HEK293T (cell line): ENCODE results near the gene LRRC52.

Source experiments
- CTCF ChIA-PET: fragments of 350-600 bp; formaldehyde crosslinking; extraction: SDS; loops from one replicate; lab custom pipeline; 2021; ENCODE audit warnings: antibody characterized with exemption, inconsistent platforms; lab: Yijun Ruan, JAX
- POLR2A ChIA-PET: fragments of 350-600 bp; formaldehyde crosslinking; extraction: SDS; loops from one replicate; lab custom pipeline; 2020; ENCODE audit warnings: antibody characterized with exemption, inconsistent platforms; lab: Yijun Ruan, JAX
- DNase-seq: peaks from one replicate; pipeline ENCODE4 v3.0.0; 2012; ENCODE audit warnings: mixed read lengths; ENCODE audit errors: extremely low spot score
- ARNT ChIP-seq: fragments of 450-650 bp; IDR thresholded peaks from 2 replicates; pipeline ENCODE4 v1.6.1; 2017; ENCODE audit warnings: mild to moderate bottlenecking
- BHLHE40 ChIP-seq: fragments of 450-650 bp; IDR thresholded peaks from 2 replicates; pipeline ENCODE4 v1.6.1; 2016; ENCODE audit warnings: mild to moderate bottlenecking, moderate library complexity, borderline replicate concordance
- CTBP1 ChIP-seq: fragments of 450-650 bp; IDR thresholded peaks from 2 replicates; pipeline ENCODE4 v1.6.1; 2016; ENCODE audit warnings: borderline replicate concordance
- ELF4 ChIP-seq: fragments of 450-650 bp; IDR thresholded peaks from 2 replicates; pipeline ENCODE4 v1.6.1; 2017; ENCODE audit warnings: antibody characterized with exemption
- FOXA1 ChIP-seq: fragments of 450-650 bp; IDR thresholded peaks from 2 replicates; pipeline ENCODE4 v1.6.1; 2016; ENCODE audit warnings: mild to moderate bottlenecking
- FOXK2 ChIP-seq: fragments of 450-650 bp; IDR thresholded peaks from 2 replicates; pipeline ENCODE4 v1.6.1; 2016; ENCODE audit warnings: mild to moderate bottlenecking
- FOXM1 ChIP-seq: fragments of 450-650 bp; IDR thresholded peaks from 2 replicates; pipeline ENCODE4 v1.6.1; 2017; ENCODE audit warnings: mild to moderate bottlenecking, borderline replicate concordance
- HDGF ChIP-seq: fragments of 450-650 bp; IDR thresholded peaks from 2 replicates; pipeline ENCODE4 v1.6.1; 2017; ENCODE audit warnings: antibody characterized with exemption, borderline replicate concordance
- L3MBTL2 ChIP-seq: fragments of 450-650 bp; conservative IDR thresholded peaks from 2 replicates; pipeline ENCODE4 v1.6.1; 2016; ENCODE audit warnings: mild to moderate bottlenecking
- LEF1 ChIP-seq: fragments of 450-650 bp; IDR thresholded peaks from 2 replicates; pipeline ENCODE4 v1.6.1; 2017; ENCODE audit warnings: mild to moderate bottlenecking, borderline replicate concordance
- NFRKB ChIP-seq: fragments of 450-650 bp; IDR thresholded peaks from 2 replicates; pipeline ENCODE4 v1.6.1; 2016; ENCODE audit warnings: mild to moderate bottlenecking, moderate library complexity
- SP1 ChIP-seq: fragments of 450-650 bp; IDR thresholded peaks from 2 replicates; pipeline ENCODE4 v1.6.1; 2017
- SUZ12 ChIP-seq: fragments of 450-650 bp; IDR thresholded peaks from 2 replicates; pipeline ENCODE4 v1.6.1; 2016; ENCODE audit warnings: mild to moderate bottlenecking
- TARDBP ChIP-seq: fragments of 450-650 bp; IDR thresholded peaks from 2 replicates; pipeline ENCODE4 v1.6.1; 2016
- ZNF384 ChIP-seq: fragments of 450-650 bp; IDR thresholded peaks from 2 replicates; pipeline ENCODE4 v1.6.1; 2016
- TF ChIP-seq, protein P1 (sequence below): fragments of 450-650 bp; IDR thresholded peaks from 2 replicates; pipeline ENCODE4 v1.6.1; 2016

The LRRC52 gene

DNA sequence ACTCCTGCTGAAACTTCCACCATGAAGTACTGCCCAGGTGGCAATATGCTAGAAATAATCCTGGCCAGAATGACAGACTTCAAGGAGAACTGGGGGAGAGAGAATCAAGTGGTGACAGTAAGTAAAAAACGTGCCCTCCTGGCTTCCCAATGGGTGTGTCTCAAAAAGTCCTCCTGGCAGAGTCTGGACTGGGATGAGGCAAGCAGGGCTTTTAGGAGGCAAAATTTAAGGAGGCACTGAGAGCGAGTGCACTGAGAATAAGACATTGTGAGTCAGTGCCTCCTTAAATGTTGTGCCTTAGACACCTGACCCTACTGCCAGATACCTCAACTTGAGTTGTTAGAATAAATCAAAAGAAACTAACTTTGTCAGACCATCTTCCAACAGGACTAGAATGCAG lies 2.2 kb downstream of the LRRC52 start:
- CTCF ChIA-PET: no interaction called here
- POLR2A ChIA-PET: no interaction called here
- TF ChIP-seq FOXM1: no peak
- no peak for TF ChIP-seq SP1
- no peak for TF ChIP-seq CTBP1
- no peak for TF ChIP-seq L3MBTL2
- TF ChIP-seq HDGF: no peak
- TF ChIP-seq ZNF384: no peak
- TF ChIP-seq NFRKB: no peak
- no peak for TF ChIP-seq ARNT
- no peak for TF ChIP-seq SUZ12
- TF ChIP-seq TARDBP: no peak
- no peak for TF ChIP-seq FOXA1
- no peak for TF ChIP-seq BHLHE40
- no peak for TF ChIP-seq ELF4
- no peak for DNase-seq

DNA sequence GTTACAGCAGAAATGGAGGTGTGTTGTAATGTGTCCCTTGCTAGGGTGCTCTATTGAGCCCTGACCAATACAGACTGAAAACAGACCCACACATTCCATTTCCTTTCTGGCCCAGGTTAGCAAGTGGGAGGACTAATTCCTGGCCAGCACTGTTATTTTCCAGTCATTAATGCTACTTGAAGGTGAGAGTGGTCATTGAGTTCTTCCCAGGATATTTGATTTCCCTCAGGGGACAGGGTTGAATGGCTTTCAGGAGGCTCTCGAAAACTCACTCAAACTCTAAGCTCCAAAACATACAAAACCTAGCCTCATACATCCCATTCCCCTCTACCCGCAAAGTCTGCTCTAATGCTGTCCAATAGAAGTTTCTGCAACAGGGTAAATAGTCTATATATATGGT lies 6.2 kb downstream of the LRRC52 start:
- POLR2A ChIA-PET: no interaction called here
- CTCF ChIA-PET: no interaction called here
- no peak for TF ChIP-seq CTBP1
- TF ChIP-seq BHLHE40: no peak
- TF ChIP-seq FOXA1: no peak
- no peak for TF ChIP-seq HDGF
- TF ChIP-seq ELF4: no peak
- TF ChIP-seq ZNF384: no peak
- TF ChIP-seq FOXK2: no peak
- no peak for TF ChIP-seq TARDBP
- TF ChIP-seq NFRKB: no peak
- TF ChIP-seq, protein P1, sequence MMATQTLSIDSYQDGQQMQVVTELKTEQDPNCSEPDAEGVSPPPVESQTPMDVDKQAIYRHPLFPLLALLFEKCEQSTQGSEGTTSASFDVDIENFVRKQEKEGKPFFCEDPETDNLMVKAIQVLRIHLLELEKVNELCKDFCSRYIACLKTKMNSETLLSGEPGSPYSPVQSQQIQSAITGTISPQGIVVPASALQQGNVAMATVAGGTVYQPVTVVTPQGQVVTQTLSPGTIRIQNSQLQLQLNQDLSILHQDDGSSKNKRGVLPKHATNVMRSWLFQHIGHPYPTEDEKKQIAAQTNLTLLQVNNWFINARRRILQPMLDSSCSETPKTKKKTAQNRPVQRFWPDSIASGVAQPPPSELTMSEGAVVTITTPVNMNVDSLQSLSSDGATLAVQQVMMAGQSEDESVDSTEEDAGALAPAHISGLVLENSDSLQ: no peak
- no peak for DNase-seq

DNA sequence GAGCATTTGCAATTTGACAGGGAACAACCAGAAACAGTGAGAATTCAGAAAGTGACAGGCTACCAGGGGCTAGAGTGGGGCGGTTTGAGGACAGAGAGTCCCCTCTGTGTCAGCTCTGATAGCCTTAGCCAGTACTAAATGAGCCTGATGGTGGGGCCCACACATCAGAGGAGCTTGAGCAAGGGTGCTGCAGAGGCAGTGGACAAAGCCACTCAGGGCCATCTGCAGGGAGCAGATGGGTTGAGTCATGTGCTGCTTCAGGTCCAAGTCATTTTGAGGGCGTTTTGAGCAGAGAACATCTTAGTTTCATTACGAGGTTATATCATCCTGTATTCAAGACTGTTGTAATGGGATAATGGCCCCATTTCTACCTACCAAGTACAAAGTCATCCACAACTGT lies 7.7 kb downstream of the LRRC52 start:
- ChIA-PET CTCF (no interaction called here), POLR2A (no interaction called here)
- TF ChIP-seq SP1 (no peak), FOXA1 (no peak), FOXK2 (no peak), LEF1 (no peak), ARNT (no peak), TARDBP (no peak), NFRKB (no peak), ELF4 (no peak), HDGF (no peak), L3MBTL2 (no peak), FOXM1 (no peak), BHLHE40 (no peak), CTBP1 (no peak), ZNF384 (no peak), SUZ12 (no peak)
- TF ChIP-seq, protein P1: no peak
- DNase-seq: no peak

DNA sequence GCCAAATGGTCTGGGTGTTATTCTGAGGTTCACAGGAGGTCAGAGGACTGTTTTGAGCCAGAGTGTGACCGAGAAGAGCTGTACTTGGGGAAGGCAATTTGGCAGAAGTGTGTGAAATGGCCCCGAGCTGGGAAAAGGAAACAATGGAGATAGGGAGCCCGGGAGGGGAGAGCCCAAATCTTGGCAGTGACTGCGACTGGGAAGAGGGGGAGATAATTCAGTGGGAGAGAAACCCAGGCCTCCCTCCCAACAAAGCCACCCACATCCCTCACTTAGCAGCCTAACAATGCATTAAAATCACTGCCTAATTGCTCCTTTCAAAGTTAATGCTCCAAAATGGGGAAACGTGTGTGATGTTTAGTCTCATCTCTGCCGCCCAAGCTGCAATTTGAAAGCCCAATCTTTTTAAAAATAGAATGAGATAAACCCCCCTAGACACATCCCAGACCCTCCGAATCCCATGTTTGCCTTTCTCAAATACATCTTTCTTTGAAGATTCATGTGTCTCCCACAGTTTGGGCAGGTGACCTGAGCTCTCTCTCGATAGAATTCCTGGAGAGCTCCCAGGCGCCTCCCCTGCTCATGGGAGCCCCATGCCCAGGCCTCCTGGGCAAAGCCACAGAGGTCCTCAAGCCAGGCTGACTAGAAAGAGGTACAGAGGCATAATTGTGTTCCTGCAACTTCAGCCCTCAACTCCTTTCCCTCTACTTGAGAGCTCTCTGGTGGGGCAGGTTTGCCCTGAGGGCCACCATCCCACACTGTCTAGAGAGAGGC lies 17.3 kb downstream of the LRRC52 start:
- ChIA-PET POLR2A (no interaction called here), CTCF (no interaction called here)
- no peak for DNase-seq
- no peak for TF ChIP-seq HDGF
- TF ChIP-seq CTBP1: no peak
- TF ChIP-seq TARDBP: no peak
- TF ChIP-seq BHLHE40: no peak
- TF ChIP-seq FOXA1: no peak
- TF ChIP-seq, protein P1: no peak
- TF ChIP-seq FOXK2: no peak
- TF ChIP-seq ELF4: no peak
- TF ChIP-seq ZNF384: no peak
- TF ChIP-seq L3MBTL2: no peak
- TF ChIP-seq ARNT: no peak
- TF ChIP-seq NFRKB: no peak
- no peak for TF ChIP-seq SP1

DNA sequence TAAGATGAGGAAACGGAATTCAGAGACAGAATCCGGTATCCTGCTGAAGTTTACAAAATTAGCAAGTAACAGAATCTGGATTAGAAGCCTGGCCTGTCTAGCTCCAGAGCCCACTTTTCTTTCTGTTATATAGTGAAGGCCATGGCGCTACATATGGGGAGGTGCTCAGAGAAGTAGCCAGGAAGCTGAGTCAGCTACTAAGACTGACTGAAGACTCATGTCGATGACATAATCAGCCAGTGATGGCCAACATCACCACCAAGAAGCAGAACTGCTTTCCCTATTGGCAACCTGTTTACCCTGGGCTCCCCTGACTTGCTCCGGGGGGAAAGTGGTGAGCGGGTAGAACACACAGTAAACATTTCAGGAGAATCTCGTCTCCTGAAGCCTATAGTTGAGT lies 18.8 kb downstream of the LRRC52 start:
- CTCF ChIA-PET: no interaction called here
- POLR2A ChIA-PET: no interaction called here
- TF ChIP-seq FOXA1: no peak
- TF ChIP-seq BHLHE40: no peak
- TF ChIP-seq ARNT: no peak
- TF ChIP-seq L3MBTL2: no peak
- no peak for TF ChIP-seq SUZ12
- no peak for TF ChIP-seq ZNF384
- no peak for TF ChIP-seq HDGF
- no peak for TF ChIP-seq SP1
- no peak for TF ChIP-seq LEF1
- no peak for TF ChIP-seq FOXM1
- TF ChIP-seq FOXK2: no peak
- TF ChIP-seq ELF4: no peak
- TF ChIP-seq, protein P1: no peak
- TF ChIP-seq NFRKB: no peak
- no peak for TF ChIP-seq TARDBP
- no peak for TF ChIP-seq CTBP1
- DNase-seq: no peak
